Mononuclear cell (primary cell): Measurements from ENCODE around the gene ZNF136. TPM values are rescaled to one million over a fixed set of nuclear protein-coding genes. Genes with fewer than 3 reads are reported as not detected.

Experiments
- H3K27me3 ChIP-seq: 2 replicates; pipeline ENCODE4 v1.6.0; 2011; ENCODE audit warnings: low read length, control low read depth; ENCODE audit not compliant: insufficient read depth
- H3K4me1 ChIP-seq: 2 replicates; pipeline ENCODE4 v1.5.1; 2011; ENCODE audit warnings: mild to moderate bottlenecking, low read length, control low read depth; ENCODE audit not compliant: insufficient read depth
- H3K4me3 ChIP-seq: 2 replicates; pipeline ENCODE4 v1.5.1; 2011; ENCODE audit warnings: mild to moderate bottlenecking, low read length, moderate library complexity
- H3K9me3 ChIP-seq: 2 replicates; pipeline ENCODE4 v1.5.1; 2011; ENCODE audit warnings: low read depth, mild to moderate bottlenecking, control low read depth, low read length
- total RNA-seq: library from RNA; depleted of rRNA; stranded (reverse); fragments of >200 nt; gene quantifications from one replicate; pipeline ENCODE4 v1.2.3, GENCODE V29; 2012

The ZNF136 gene
- total RNA-seq = 67.0 TPM

DNA sequence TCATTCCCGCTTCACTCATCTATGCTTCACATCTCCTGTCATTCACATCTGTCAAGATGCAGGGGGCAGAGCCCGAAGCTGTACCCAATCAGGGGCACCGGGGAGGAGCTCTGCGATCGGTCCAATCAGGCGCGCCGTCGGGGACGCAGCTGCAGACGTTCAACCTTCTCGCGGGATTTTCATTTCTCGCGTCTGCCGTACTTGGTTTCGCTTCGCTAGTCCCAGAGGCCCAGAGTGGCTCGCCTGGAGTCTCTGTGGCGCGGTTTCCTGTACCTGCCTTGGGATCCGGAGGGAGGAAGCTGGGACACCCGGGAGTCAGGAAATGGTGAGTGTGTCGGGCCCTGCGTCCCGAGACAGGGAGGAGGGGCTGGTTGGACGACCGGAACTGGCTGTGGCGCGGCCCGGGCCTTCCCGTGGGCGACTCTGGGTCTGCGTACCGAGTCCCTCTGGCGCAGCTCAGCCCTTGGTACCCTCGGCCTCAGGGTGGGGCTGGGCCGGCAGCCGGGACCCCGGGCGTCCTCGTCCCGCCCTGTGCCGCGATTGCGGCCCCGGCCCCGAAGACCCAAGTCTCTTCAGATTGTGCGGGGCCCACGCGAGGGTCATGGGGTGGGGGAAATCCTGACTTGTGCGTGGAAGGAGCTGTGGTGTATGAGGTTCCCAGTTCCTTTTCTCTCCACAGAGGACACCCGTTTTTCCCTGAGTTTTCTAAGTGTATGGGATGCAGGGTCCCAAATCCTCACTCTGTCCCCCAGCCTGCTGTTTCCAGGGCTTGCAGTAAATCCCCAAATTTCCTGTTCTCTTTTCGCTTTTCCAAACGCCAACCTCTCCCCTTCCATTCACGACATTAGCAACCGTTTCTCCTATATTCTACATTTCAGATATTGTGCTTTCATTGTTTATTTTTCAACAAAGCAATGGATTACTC, at the start of gene ZNF136:
TSS of gene ZNF136 (plus strand) at position 215 of the 925 bp plus-strand sequence. CDS start at position 323, 108 bp downstream.
- Histone ChIP-seq H3K27me3 (no peaks in the 10 kb centered on the region), H3K4me1 (peaks cover 26% of the 10 kb centered on the region), H3K4me3 (peak within 1 kb of the TSS; percentile 78), H3K9me3 (no peaks in the 10 kb centered on the region)

DNA sequence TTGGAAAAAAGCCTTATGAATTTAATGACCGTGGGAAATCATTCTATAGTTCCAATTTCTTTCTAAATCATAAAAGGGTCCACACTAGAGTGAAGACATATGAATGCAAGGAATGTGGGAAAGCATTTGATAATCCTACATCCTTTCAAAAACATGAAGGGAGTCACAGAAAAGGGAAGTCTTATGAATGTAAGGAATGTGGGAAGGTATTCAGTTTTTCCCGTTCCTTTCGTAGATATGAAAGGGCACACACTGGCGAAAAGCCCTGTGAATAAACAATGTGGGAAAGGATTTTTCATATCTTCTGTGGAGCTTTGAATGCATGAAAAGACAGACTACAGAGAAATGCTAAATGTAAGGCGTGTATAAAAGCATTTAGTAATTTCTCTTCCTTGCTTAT, 49.8 kb upstream of the ZNF136 start:
- H3K4me3 ChIP-seq = no peak overlapping the region
- no peaks in the 10 kb centered on the region for H3K4me1 ChIP-seq
- peaks cover 35% of the 10 kb centered on the region for H3K9me3 ChIP-seq
- no peaks in the 10 kb centered on the region for H3K27me3 ChIP-seq

DNA sequence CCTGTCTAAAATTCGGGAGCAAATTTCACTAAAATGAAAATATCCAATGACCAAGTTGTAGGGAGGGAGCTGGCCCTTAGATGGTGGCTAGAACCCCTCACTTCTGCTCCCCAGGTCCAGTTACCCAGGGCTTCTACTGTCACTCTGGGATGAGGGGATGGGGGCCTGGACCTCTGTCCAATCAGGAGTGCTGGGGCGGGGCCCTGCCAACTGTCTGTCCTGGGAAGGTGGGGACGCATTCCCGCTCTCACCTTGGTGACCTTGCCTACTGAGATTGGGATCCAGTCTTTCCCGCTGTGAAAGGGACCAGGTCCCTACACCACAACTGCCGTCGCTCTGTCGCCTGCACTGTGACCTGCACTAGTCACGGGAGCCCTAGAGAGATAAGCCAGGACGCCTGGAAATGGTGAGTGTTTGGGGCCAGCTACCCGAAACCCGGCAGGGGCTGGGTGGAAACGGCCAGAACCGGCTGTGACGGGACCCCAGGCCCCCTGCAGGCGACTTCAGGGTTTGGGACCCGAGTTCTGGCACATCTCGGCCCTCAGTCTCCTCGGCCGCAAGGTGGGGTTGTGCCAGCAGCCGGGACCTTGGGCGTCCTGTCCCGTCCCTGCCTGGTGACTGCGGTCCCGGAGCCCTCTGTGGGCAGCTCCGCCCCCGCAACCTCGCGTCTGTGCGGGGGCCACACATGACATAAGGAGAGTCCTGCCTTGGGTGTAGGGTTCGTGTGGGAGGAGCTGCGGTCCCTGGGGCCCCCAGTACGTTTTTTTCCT, 45.5 kb upstream of the ZNF136 start:
- H3K27me3 ChIP-seq = no peaks in the 10 kb centered on the region
- H3K9me3 ChIP-seq = peaks cover 12% of the 10 kb centered on the region
- no peak overlapping the region for H3K4me3 ChIP-seq

DNA sequence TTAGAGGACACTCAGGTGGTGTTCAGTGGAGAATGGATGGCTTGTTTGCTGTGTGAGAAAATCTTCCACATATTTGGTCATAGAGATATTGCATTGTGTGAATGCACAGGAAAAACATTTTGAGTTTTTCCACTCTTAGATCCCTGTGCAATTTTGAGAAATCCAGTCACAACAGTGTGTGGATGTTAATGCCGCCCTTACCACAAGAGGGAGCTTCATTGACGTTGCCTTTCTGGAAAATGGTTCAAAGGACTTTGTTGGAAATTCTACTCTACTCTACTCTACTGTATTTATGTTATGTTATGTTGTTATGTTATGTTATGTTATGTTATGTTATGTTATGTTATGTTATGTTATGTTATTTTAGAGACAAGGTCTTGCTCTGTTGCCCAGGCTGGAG, 36.2 kb upstream of the ZNF136 start:
- Histone ChIP-seq H3K4me3 (no peak overlapping the region), H3K4me1 (no peaks in the 10 kb centered on the region)

More for the DNA sequence above, 45.5 kb upstream of the ZNF136 start:
- H3K4me1 ChIP-seq = no peaks in the 10 kb centered on the region

DNA sequence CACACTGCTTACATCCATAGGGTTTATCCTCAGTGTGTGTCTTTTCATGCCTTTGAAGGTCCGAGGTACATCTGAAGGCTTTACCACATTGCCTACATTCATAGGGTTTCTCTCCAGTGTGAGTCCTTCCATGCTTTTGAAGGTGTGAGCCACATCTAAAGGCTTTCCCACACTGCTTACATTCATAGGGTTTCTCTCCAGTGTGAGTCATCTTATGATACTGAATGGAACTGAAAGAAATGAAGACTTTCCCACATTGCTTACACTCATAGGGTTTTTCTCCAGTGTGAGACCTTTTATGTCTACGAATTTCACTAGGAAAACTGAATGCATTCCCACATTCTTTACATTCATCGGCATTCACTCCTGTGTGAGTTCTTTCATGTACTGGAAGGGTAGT, 29.8 kb upstream of the ZNF136 start:
- no peaks in the 10 kb centered on the region for H3K4me1 ChIP-seq
- H3K27me3 ChIP-seq = no peaks in the 10 kb centered on the region
- H3K4me3 ChIP-seq = no peak overlapping the region
- H3K9me3 ChIP-seq = peaks cover 35% of the 10 kb centered on the region

More for the DNA sequence above, 36.2 kb upstream of the ZNF136 start:
- no peaks in the 10 kb centered on the region for H3K27me3 ChIP-seq
- peaks cover 7% of the 10 kb centered on the region for H3K9me3 ChIP-seq

DNA sequence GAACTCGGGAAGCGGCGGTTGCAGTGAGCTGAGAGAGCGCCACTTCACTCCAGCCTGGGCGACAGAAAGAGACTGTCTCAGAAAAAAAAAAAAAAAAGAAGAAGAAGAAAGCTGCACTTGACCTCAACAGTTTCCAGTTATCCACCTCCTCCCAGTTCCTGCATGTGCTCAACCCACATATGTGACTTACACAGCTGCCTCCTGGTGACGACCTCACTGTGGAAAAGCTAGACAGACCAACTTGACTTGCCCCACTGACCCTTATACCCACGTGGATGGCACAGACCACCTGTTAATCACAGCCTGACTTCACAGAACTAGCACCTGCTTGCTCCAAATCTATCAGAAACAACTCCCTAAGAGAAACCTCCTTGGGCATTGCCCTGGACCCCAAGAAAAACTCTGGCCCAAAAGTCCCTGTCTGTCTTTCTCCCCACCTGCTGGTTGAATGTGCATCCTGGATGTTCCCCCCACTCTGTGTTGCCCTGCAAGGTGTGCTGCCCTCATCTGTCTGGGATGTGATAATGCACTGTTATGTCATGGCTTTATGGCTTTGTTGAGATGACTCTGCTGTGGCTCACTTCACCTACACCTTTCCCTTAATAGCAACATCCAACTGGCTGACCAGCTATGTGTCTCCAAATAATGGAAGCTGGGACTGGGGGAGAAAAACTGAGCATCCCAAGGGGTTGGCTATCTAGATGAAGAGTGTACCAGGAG, 25.5 kb upstream of the ZNF136 start:
- H3K4me3 ChIP-seq = no peak overlapping the region
- peaks cover 23% of the 10 kb centered on the region for H3K4me1 ChIP-seq
- H3K27me3 ChIP-seq = no peaks in the 10 kb centered on the region
- H3K9me3 ChIP-seq = peaks cover 21% of the 10 kb centered on the region

DNA sequence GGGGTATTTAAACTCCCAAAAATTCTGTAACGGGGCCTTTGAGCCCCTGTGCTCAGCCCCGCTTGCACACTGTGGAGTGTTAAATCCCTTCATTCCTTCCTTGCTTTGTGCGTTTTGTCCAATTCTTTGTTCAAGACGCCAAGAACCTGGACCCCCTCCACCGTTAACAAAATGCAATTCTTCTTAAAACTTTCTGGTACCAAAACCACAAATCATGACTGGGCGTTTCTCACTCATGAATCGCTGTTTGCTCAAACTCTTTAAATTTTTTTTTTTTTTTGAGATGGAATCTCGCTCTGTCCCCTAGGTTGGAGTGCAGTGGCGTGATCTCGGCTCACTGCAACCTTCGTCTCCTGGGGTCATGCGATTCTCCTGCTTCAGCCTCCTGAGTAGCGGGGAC, 23.6 kb upstream of the ZNF136 start:
- peaks cover 23% of the 10 kb centered on the region for H3K4me1 ChIP-seq
- peak overlapping the region; percentile 89 for H3K4me3 ChIP-seq
- H3K9me3 ChIP-seq = peaks cover 5% of the 10 kb centered on the region
- H3K27me3 ChIP-seq = no peaks in the 10 kb centered on the region

DNA sequence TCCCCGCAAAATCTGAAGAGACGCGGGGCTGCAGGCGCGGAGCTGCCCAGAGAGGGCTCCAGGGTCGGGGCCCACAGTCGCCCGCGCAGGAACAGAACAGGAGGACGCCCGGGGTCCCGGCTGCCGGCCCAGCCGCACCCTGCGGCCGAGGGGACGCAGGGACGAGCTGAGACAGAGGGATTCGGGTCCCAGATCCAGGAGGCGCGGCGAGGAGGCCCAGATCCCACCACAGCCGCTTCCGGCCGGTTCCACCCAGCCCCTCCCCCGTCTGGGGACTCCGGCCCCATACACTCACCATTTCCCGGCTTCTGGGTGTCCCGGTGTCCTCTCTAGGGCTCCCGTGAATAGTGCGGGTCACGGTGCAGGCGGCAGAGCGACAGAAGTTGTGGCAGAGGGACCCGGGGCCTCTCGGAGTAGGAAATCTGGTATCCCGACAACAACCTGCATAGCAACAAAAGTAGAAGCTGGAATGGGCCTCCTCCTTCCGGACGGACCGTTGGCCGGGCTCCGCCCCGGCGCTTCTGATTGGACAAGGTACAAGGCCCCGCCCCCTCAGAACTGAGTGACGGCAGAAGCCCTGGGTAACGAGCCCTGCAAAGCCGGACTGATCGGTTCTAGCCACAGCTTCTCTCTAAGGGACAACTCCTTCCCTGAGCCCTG, 22.9 kb upstream of the ZNF136 start, which contains the start of gene ZNF20:
TSS of gene ZNF20 (minus strand) at position 466 of the 660 bp plus-strand sequence. CDS start at position 298, 168 bp downstream.
- no peaks in the 10 kb centered on the region for H3K27me3 ChIP-seq
- H3K4me3 ChIP-seq = peak within 1 kb of the TSS; percentile 89
- H3K4me1 ChIP-seq = peaks cover 23% of the 10 kb centered on the region
- no peaks in the 10 kb centered on the region for H3K9me3 ChIP-seq

DNA sequence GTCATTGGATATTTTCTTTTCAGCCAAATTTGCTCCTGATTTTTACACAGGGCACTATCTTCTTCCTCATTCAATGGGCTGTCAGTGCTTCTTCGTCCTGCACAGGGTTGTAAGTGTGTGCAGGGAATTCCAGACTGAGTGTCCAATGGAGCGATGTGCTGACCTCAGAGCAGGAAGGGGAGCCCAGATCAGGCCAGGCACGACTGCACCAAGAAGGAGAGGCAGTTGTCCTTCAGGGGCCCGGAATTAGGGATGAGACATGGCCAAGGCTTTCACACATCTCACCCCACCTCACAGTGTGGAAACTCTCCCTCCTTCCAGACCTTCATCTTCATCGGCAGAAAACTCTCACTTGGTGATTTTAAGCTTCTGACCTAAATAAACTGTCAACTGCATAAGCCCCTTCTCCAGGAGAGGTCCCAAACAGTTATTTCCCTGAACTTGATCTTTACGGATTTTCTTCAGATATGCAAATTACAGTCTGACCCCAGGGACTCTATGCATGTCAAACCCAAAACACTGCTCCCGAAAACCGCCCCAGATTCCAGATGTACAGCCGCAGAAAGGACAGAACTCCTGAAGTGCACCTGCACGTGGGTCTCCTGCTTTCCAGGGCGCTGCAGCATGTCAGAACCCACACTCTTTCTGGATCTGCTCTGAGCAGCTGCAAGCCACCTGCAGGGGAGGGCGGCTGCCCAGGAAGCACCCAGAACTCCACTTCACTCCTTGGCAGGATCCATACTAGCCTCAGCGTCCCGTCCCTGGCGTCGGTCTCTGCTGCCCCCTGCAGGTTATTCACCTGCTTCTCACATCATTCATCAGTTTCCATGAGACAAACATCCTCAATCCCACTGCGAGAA, 22.1 kb upstream of the ZNF136 start:
- Histone ChIP-seq H3K27me3 (no peaks in the 10 kb centered on the region), H3K4me3 (peak overlapping the region; percentile 89), H3K4me1 (peaks cover 23% of the 10 kb centered on the region), H3K9me3 (peaks cover 7% of the 10 kb centered on the region)

DNA sequence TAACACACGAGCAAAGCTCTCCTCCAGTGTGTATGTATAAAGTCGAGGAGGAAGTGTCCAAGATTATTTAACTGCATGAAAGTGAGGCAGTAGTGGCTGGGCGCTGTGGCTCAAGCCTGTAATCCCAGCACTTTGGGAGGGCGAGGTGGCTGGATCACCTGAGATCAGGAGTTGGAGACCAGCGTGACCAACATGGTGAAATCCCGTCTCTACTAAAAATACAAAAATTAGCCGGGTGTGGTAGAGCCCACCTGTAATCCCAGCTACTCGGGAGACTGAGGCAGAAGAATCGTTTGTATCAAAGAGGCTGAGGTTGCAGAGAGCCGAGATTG, 21.5 kb upstream of the ZNF136 start:
- peaks cover 23% of the 10 kb centered on the region for H3K4me1 ChIP-seq
- H3K4me3 ChIP-seq = no peak overlapping the region
- H3K9me3 ChIP-seq = peaks cover 13% of the 10 kb centered on the region
- H3K27me3 ChIP-seq = no peaks in the 10 kb centered on the region

DNA sequence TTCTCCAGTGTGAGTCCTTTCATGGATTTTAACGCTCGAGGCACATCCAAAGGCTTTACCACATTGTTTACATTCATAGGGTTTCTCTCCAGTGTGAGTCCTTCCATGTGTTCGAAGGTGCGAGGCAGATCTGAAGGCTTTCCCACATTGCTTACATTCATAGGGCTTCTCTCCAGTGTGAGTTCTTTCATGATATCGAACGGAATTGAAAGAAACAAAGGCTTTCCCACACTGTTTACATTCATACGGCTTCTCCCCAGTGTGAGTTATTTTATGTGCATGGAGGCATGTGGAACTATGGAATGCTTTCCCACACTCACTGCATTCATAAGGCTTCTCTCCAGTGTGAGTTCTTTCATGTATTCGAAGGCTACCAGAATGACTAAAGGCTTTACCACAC, 17.5 kb upstream of the ZNF136 start:
- H3K4me1 ChIP-seq = peaks cover 12% of the 10 kb centered on the region
- no peak overlapping the region for H3K4me3 ChIP-seq
- H3K27me3 ChIP-seq = no peaks in the 10 kb centered on the region
- H3K9me3 ChIP-seq = peaks cover 14% of the 10 kb centered on the region

DNA sequence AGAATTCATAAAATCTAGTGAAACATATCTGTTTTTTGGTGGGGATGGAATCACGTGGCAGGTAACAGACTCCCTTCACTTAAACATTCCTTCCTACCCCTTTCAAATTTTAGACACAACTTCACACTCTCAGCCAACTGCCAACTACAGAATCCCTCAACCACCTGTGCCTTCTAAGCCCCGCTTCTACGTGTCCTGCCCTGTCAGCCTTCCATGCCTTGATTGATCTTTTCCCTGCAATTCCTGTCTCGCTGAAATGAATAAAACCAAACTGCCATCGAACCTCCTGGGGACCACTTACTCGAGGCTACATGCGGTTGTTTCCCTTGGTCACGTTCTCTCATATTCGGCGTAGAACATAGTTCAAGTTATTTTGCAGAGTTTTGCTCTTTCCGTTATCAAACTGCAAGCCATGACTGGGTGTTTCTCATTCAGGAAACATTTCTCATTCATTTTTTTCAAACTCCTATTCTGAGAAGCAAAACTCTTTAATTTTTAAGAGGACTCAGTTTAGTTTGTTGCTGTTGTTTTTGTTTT, 7.5 kb upstream of the ZNF136 start:
- Histone ChIP-seq H3K27me3 (no peaks in the 10 kb centered on the region), H3K4me1 (peaks cover 13% of the 10 kb centered on the region), H3K9me3 (no peaks in the 10 kb centered on the region), H3K4me3 (peak overlapping the region; percentile 56)

DNA sequence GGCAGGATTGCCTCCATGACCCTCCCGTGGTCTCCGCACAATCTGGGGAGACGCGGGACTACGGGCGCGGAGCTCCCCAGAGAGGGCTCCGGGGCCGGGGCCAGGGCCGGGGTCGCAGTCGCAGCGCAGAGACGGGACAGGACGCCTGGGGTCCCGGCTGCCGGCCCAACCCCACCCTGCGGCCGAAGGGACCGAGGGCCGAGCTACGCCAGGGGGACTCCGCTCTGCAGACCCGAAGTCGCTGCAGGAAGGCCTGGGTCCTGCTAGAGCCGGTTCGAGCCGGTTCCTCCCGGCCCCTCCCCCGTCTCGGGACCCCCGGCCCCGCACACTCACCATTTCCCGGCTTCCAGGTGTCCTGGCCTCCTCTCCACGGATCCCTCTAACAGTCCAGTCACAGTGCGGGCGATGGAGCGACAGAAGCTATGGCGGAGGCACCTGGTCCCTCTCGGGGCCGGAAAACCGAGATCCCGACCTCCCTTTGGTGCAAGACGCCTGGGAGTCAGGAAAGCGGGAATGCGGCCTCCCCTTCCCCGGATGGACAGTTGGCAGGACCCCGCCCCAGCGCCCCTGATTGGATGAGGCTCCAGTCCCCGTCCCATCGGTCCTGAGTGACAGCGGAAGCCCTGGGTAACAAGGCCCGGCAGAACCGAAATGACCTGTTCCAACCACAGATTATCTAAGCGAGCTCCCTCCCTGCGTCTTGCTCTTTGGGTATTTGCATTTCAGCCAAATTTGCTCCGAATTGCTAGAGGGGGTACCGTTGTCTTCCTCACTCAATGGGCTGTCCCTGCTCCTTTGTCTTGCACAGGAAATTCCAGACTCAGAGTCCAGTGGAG, 6.5 kb upstream of the ZNF136 start, which contains the start of gene ZNF625:
TSS of gene ZNF625 (minus strand) at position 512 of the 836 bp plus-strand sequence. CDS start at position 336, 176 bp downstream.
- Histone ChIP-seq H3K9me3 (no peaks in the 10 kb centered on the region), H3K27me3 (no peaks in the 10 kb centered on the region), H3K4me1 (peaks cover 13% of the 10 kb centered on the region), H3K4me3 (peak within 1 kb of the TSS; percentile 56)
